ENCODE measurements around the gene RSRC2. TPM values are rescaled to one million over a fixed set of nuclear protein-coding genes. Genes with fewer than 3 reads are reported as not detected.
A peak's percentile ranks its signal among the peaks of the same experiment; 100 is the strongest.
"Not testable (repeated sequence)": the region's sequence is repeated elsewhere in the genome, so short reads cannot be mapped to it uniquely, and the experiment has no call there.

The RSRC2 gene, protein sequence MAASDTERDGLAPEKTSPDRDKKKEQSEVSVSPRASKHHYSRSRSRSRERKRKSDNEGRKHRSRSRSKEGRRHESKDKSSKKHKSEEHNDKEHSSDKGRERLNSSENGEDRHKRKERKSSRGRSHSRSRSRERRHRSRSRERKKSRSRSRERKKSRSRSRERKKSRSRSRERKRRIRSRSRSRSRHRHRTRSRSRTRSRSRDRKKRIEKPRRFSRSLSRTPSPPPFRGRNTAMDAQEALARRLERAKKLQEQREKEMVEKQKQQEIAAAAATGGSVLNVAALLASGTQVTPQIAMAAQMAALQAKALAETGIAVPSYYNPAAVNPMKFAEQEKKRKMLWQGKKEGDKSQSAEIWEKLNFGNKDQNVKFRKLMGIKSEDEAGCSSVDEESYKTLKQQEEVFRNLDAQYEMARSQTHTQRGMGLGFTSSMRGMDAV
- 100 to 1,000 TPM in 1 of 4 donors, 10 to 100 TPM in 3; 38.1 to 112 (median 42.4) TPM for polyA plus RNA-seq
- long read RNA-seq, donor 1, partial matches to known transcripts, result 147 of 158 reads
- long read RNA-seq, donor 1, other reads (novel, unspliced or antisense), result 0 of 158 reads
- long read RNA-seq, donor 2, partial matches to known transcripts, result 14 of 17 reads
- long read RNA-seq, donor 2, other reads (novel, unspliced or antisense), result 0 of 17 reads
- long read RNA-seq, donor 3, partial matches to known transcripts, result 15 of 17 reads
- long read RNA-seq, donor 3, other reads (novel, unspliced or antisense), result 0 of 17 reads
- long read RNA-seq, donor 4, result 0 reads
- long read RNA-seq, donor 5, result 0 reads
- long read RNA-seq, donor 6, partial matches to known transcripts, result 29 of 36 reads
- long read RNA-seq, donor 6, other reads (novel, unspliced or antisense), result 0 of 36 reads
- long read RNA-seq, donor 7, result 0 reads
- long read RNA-seq, donor 8, partial matches to known transcripts, result 0 of 1 reads
- long read RNA-seq, donor 8, other reads (novel, unspliced or antisense), result 0 of 1 reads
- long read RNA-seq, donor 9, partial matches to known transcripts, result 5 of 6 reads
- long read RNA-seq, donor 9, other reads (novel, unspliced or antisense), result 0 of 6 reads
- long read RNA-seq, donor 10, transcript RSRC2-205 (2 exons, 625 nt), result major isoform, 5 of 61 reads
- long read RNA-seq, donor 10, partial matches to known transcripts, result 53 of 61 reads
- long read RNA-seq, donor 10, other reads (novel, unspliced or antisense), result 0 of 61 reads

DNA sequence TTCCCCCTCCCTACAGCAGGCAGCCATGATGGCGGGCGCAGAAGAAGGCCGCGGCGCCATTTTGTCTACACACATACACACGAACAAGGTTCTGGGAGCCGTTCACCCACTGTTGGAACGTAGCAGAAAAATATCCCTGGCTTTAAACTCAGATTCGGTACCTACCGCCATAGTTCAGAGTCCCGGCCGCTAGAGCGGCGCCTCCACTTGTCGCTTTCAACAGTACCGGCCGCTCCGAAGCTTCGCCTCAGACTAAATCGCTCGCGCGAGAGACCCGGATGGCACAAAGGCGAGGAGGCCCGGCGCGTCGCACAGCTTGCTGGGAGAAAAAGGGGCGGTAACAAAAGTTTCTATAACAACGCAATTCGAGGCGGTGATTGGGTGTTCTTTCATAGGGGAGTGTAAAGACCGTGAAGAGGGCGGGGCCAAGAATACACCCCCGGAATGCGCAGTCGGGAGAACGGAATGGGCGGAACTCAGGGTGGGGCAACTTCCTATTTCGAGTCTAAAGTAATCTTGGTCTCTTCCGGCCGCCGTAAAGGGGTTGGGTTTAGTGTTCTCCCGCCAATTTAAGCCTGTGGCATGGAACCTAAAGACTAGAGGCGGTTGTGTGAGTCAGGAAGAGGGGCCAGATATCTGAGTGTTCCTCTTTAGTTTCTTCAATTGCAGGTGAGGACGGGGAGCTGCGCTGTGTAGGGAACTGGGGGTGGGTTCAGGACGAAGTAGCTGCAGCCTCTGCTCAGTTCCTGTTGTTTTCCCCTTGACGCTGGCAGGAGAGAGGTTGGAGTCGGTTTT, at the start of gene RSRC2, which contains the start of gene KNTC1:
Gene RSRC2, minus strand, starts transcription at position 254 of the 795 bp plus-strand sequence. Its CDS starts 83 bp downstream, at position 171.
Gene KNTC1, plus strand, starts transcription at position 567 of the 795 bp plus-strand sequence. CDS start 2,815 bp downstream, outside the sequence.
- FAIRE-seq (no peak), DNase-seq (peak; percentile 99 to 100)
- Histone ChIP-seq H3K27me3 (ENCODE audit: control insufficient read depth in 3 of 3, insufficient read depth in 3 of 3, low read length in 3 of 3) (no peaks in the 10 kb centered on the region), H3K4me1 (ENCODE audit: control insufficient read depth in 3 of 3, insufficient read depth in 2 of 3, low read depth in 1 of 3, low read length in 2 of 3) (peaks cover 0 to 8% (median 6%) of the 10 kb centered on the region in 3 donors), H3K4me3 (ENCODE audit: low read depth in 1 of 3, low read length in 3 of 3) (peak within 1 kb of the TSS; percentile 78 to 93 (median 93)), H3K27ac (ENCODE audit: low read depth in 1 of 3, low read length in 2 of 3) (peak within 1 kb of the TSS; percentile 93 to 98 (median 98)), H3K36me3 (ENCODE audit: control insufficient read depth in 3 of 3, insufficient read depth in 2 of 3, low read depth in 1 of 3, low read length in 3 of 3) (peaks cover under 1 to 8% (median 3%) of the 10 kb centered on the region in 3 donors), H3K9me3 (ENCODE audit: control insufficient read depth in 2 of 2, insufficient read depth in 1 of 2, low read depth in 1 of 2, low read length in 1 of 2) (no peaks in the 10 kb centered on the region)
- WGBS, 3 donors, result 0 to 1% (median 1%) methylated on average over 51 of the region's 51 CpGs

DNA sequence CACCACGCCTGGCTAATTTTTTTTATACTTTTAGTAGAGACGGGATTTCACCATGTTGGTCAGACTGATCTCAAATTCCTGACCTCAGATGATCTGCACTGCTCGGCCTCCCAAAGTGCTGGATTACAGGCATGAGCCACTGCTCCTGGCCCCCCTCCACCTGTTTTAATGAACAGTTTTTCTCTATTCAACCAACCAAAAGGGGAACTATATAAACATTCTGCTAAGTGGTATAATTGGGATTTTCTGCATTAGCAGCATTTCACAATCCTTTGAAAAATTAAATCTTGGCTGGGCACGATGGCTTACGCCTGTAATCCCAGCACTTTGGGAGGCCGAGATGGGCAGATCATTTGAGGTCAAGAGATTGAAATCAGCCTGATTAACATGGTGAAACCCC, 45.1 kb upstream of the RSRC2 start:
- 94 to 96% (median 95%) methylated on average over 6 of the region's 6 CpGs for WGBS, 3 donors
- FAIRE-seq (no peak), DNase-seq (no peak)

DNA sequence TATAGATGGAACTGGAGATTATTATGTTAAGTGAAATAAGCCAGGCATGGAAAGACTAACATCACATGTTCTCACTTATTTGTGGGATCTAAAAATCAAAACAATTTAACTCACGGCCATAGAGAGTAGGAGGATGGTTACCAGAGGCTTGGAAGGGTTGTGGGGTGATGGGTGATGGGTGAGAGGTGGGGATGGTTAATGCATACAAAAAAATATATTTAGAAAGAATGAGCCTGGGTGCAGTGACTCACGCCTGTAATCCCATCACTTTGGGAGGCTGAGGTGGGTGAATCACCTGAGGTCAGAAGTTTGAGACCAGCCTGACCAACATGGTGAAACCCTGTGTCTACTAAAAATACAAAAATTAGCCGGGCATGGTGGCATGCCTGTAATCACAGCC, 43.3 kb upstream of the RSRC2 start:
- not testable (repeated sequence) for H3K27me3 ChIP-seq (ENCODE audit: control insufficient read depth in 3 of 3, insufficient read depth in 3 of 3, low read length in 3 of 3); H3K9me3 ChIP-seq (ENCODE audit: control insufficient read depth in 2 of 2, insufficient read depth in 1 of 2, low read depth in 1 of 2, low read length in 1 of 2); FAIRE-seq; H3K4me3 ChIP-seq (ENCODE audit: low read depth in 1 of 3, low read length in 3 of 3); DNase-seq; H3K27ac ChIP-seq (ENCODE audit: low read depth in 1 of 3, low read length in 2 of 3); H3K4me1 ChIP-seq (ENCODE audit: control insufficient read depth in 3 of 3, insufficient read depth in 2 of 3, low read depth in 1 of 3, low read length in 2 of 3)
- WGBS, 3 donors, result 87 to 92% (median 91%) methylated on average over 3 of the region's 3 CpGs
- peaks cover 0 to 33% (median 4%) of the 10 kb centered on the region in 3 donors for H3K36me3 ChIP-seq (ENCODE audit: control insufficient read depth in 3 of 3, insufficient read depth in 2 of 3, low read depth in 1 of 3, low read length in 3 of 3)

More for the DNA sequence above, 45.1 kb upstream of the RSRC2 start:
- Histone ChIP-seq H3K4me3 (ENCODE audit: low read depth in 1 of 3, low read length in 3 of 3) (no peak overlapping the region), H3K27ac (ENCODE audit: low read depth in 1 of 3, low read length in 2 of 3) (no peak overlapping the region), H3K36me3 (ENCODE audit: control insufficient read depth in 3 of 3, insufficient read depth in 2 of 3, low read depth in 1 of 3, low read length in 3 of 3) (peaks cover 0 to 30% (median 4%) of the 10 kb centered on the region in 3 donors), H3K27me3 (ENCODE audit: control insufficient read depth in 3 of 3, insufficient read depth in 3 of 3, low read length in 3 of 3) (no peaks in the 10 kb centered on the region), H3K9me3 (ENCODE audit: control insufficient read depth in 2 of 2, insufficient read depth in 1 of 2, low read depth in 1 of 2, low read length in 1 of 2) (no peaks in the 10 kb centered on the region), H3K4me1 (ENCODE audit: control insufficient read depth in 3 of 3, insufficient read depth in 2 of 3, low read depth in 1 of 3, low read length in 2 of 3) (no peaks in the 10 kb centered on the region)

DNA sequence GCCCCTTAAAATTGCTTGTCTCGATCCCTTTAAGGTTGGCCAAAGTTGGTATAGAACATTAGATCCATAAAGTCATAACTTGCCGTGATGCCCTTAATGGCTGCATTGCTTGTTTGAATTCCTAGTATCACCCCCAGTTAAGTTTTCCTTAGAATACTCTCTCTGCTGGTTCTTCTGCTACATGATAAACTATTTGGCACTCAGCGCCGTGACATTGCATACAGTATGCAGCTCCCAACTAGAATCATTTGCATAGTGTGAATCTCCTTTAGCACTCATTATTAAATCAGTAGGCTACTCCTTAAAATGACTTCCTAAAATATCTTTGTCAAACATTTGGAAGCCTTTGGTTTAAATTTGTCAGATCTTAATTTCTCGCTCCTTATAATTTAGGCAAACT, 42.6 kb upstream of the RSRC2 start:
- FAIRE-seq, result no peak
- Histone ChIP-seq H3K9me3 (ENCODE audit: control insufficient read depth in 2 of 2, insufficient read depth in 1 of 2, low read depth in 1 of 2, low read length in 1 of 2) (no peaks in the 10 kb centered on the region), H3K4me3 (ENCODE audit: low read depth in 1 of 3, low read length in 3 of 3) (no peak overlapping the region), H3K27me3 (ENCODE audit: control insufficient read depth in 3 of 3, insufficient read depth in 3 of 3, low read length in 3 of 3) (no peaks in the 10 kb centered on the region), H3K36me3 (ENCODE audit: control insufficient read depth in 3 of 3, insufficient read depth in 2 of 3, low read depth in 1 of 3, low read length in 3 of 3) (peaks cover 0 to 31% (median 2%) of the 10 kb centered on the region in 3 donors), H3K4me1 (ENCODE audit: control insufficient read depth in 3 of 3, insufficient read depth in 2 of 3, low read depth in 1 of 3, low read length in 2 of 3) (no peaks in the 10 kb centered on the region), H3K27ac (ENCODE audit: low read depth in 1 of 3, low read length in 2 of 3) (no peak overlapping the region)
- no peak for DNase-seq
- WGBS, 3 donors, result 97 to 99% (median 98%) methylated on average over 5 of the region's 5 CpGs

DNA sequence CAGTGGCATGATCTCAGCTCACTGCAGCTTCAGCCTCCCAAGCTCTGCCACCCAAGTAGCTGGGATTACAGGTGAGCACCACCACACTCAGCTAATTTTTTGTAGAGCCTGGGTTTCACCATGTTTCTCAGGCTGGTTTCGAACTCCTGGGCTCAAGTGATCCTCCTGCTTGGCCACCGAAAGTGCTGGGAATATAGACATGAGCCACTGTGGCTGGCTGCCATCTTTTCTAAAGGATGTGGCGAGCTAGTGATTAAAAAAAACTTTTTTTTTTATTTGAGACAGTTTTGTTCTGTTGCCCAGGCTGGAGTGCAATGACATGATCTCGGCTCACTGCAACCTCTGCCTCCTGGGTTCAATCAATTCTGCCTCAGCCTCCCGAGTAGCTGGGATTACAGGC, 40.1 kb upstream of the RSRC2 start:
- FAIRE-seq; H3K9me3 ChIP-seq (ENCODE audit: control insufficient read depth in 2 of 2, insufficient read depth in 1 of 2, low read depth in 1 of 2, low read length in 1 of 2); DNase-seq; H3K4me1 ChIP-seq (ENCODE audit: control insufficient read depth in 3 of 3, insufficient read depth in 2 of 3, low read depth in 1 of 3, low read length in 2 of 3); H3K27me3 ChIP-seq (ENCODE audit: control insufficient read depth in 3 of 3, insufficient read depth in 3 of 3, low read length in 3 of 3); H3K27ac ChIP-seq (ENCODE audit: low read depth in 1 of 3, low read length in 2 of 3); H3K4me3 ChIP-seq (ENCODE audit: low read depth in 1 of 3, low read length in 3 of 3): not testable (repeated sequence)
- H3K36me3 ChIP-seq (ENCODE audit: control insufficient read depth in 3 of 3, insufficient read depth in 2 of 3, low read depth in 1 of 3, low read length in 3 of 3), result peaks cover 0 to 34% (median 0%) of the 10 kb centered on the region in 3 donors
- WGBS, 3 donors, result 88 to 96% (median 94%) methylated on average over 5 of the region's 5 CpGs

DNA sequence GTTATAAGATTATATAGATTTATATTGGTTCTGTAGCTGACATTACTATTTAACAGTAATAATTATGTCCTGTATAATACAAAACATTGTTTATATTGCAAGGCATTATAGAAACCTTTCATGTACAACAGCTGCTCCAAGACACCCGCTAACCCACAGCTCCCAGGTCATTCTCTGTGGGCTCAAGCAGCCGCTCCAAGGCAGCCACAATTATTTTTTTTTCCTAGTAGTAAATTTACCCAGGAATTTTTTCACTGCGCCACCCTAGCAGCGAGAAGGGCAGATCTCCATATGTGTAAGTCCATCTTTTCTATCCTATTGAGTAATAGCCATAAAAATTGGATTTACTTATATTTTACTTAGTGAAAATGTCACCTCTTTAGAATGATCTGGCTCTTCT, 36.6 kb upstream of the RSRC2 start:
- no peaks in the 10 kb centered on the region for H3K27me3 ChIP-seq (ENCODE audit: control insufficient read depth in 3 of 3, insufficient read depth in 3 of 3, low read length in 3 of 3)
- H3K4me1 ChIP-seq (ENCODE audit: control insufficient read depth in 3 of 3, insufficient read depth in 2 of 3, low read depth in 1 of 3, low read length in 2 of 3), result no peaks in the 10 kb centered on the region
- H3K4me3 ChIP-seq (ENCODE audit: low read depth in 1 of 3, low read length in 3 of 3), result no peak overlapping the region
- H3K27ac ChIP-seq (ENCODE audit: low read depth in 1 of 3, low read length in 2 of 3), result no peak overlapping the region
- H3K36me3 ChIP-seq (ENCODE audit: control insufficient read depth in 3 of 3, insufficient read depth in 2 of 3, low read depth in 1 of 3, low read length in 3 of 3), result peaks cover 2 to 44% (median 5%) of the 10 kb centered on the region in 3 donors
- DNase-seq (no peak), FAIRE-seq (no peak)
- 97 to 99% (median 99%) methylated on average over 4 of the region's 4 CpGs for WGBS, 3 donors
- H3K9me3 ChIP-seq (ENCODE audit: control insufficient read depth in 2 of 2, insufficient read depth in 1 of 2, low read depth in 1 of 2, low read length in 1 of 2), result no peaks in the 10 kb centered on the region

DNA sequence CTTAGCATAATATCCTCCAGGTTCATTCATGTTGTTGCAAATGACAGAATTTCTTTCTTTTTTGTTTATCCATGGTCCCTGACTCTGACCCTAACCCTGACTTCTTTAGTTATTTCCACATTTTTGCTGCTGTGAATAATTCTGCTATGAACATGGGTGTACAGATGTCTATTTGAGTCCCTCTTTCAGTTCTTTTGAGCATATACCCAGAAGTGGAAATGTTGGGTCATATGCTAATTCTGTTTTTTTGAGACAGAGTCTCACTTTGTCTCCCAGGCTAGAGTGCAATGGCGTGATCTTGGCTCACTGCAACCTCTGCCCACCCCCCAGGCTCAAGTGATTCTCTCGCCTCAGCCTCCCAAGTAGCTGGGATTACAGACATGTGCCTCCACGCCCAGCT, 33.4 kb upstream of the RSRC2 start:
- FAIRE-seq, result no peak
- H3K27ac ChIP-seq (ENCODE audit: low read depth in 1 of 3, low read length in 2 of 3), result no peak overlapping the region

More for the DNA sequence above, 33.4 kb upstream of the RSRC2 start:
- H3K9me3 ChIP-seq (ENCODE audit: control insufficient read depth in 2 of 2, insufficient read depth in 1 of 2, low read depth in 1 of 2, low read length in 1 of 2), result no peaks in the 10 kb centered on the region
- H3K27me3 ChIP-seq (ENCODE audit: control insufficient read depth in 3 of 3, insufficient read depth in 3 of 3, low read length in 3 of 3), result no peaks in the 10 kb centered on the region
- H3K36me3 ChIP-seq (ENCODE audit: control insufficient read depth in 3 of 3, insufficient read depth in 2 of 3, low read depth in 1 of 3, low read length in 3 of 3), result peaks cover 5 to 49% (median 7%) of the 10 kb centered on the region in 3 donors
- DNase-seq, result no peak
- H3K4me3 ChIP-seq (ENCODE audit: low read depth in 1 of 3, low read length in 3 of 3), result no peak overlapping the region
- no peaks in the 10 kb centered on the region for H3K4me1 ChIP-seq (ENCODE audit: control insufficient read depth in 3 of 3, insufficient read depth in 2 of 3, low read depth in 1 of 3, low read length in 2 of 3)
- 93 to 98% (median 98%) methylated on average over 3 of the region's 3 CpGs for WGBS, 3 donors
